Measurements from ENCODE around the gene DMAP1. TPM values are rescaled to one million over a fixed set of nuclear protein-coding genes. Genes with fewer than 3 reads are reported as not detected.

DMAP1 gene
- polyA plus RNA-seq, 3 donors = 18.9 to 51.4 (median 21.3) TPM

DNA sequence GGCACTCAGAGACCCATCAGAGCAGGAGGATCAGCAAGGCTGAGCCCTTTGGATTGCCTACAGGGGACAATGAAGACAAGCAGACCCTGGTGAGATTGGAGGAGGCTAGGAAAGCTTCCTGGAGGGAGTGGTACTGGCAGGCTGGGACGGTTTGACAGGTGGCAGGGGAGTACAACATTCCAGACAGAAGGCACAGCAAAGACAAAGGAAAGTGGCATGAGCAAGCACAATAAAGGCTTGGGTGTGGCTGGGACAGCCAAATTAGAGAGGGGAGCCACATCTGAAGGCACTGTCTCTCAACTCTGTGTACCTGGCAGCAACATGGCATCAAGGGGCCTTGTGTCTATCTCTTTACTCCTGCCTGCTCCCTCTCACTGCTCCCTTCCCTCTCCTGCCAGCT is 38.2 kb downstream of the DMAP1 start:
- Histone ChIP-seq H3K9ac (ENCODE audit: insufficient read depth, low read length, poor library complexity, severe bottlenecking) (no peak overlapping the region), H3K36me3 (replicated peaks in 1 of 2; ENCODE audit: control insufficient read depth in 1 of 2, insufficient read depth in 2 of 2, low read length in 2 of 2) (peaks cover 4% of the 10 kb centered on the region in 2 donors), H2AFZ (ENCODE audit: insufficient read depth, low read depth, low read length, poor library complexity, severe bottlenecking) (no peak overlapping the region), H3K79me2 (ENCODE audit: insufficient read depth, low read length) (no peaks in the 10 kb centered on the region), H3K27me3 (ENCODE audit: control insufficient read depth in 2 of 2, insufficient read depth in 2 of 2, low read length in 2 of 2) (no peaks in the 10 kb centered on the region), H4K20me1 (ENCODE audit: insufficient read depth, low read length) (no peaks in the 10 kb centered on the region), H3K4me3 (replicated peaks in 1 of 3; ENCODE audit: low read depth in 2 of 3, low read length in 3 of 3) (no peak overlapping the region), H3K27ac (ENCODE audit: low read depth in 1 of 2, low read length in 2 of 2) (no peak overlapping the region), H3K4me1 (ENCODE audit: control insufficient read depth in 1 of 2, insufficient read depth in 2 of 2, low read length in 2 of 2) (no peaks in the 10 kb centered on the region), H3K9me3 (replicated peaks in 1 of 2; ENCODE audit: control insufficient read depth in 1 of 2, insufficient read depth in 1 of 2, low read length in 2 of 2) (no peaks in the 10 kb centered on the region), H3K4me2 (replicated peaks; ENCODE audit: extremely low read depth, low read length, poor library complexity, severe bottlenecking) (no peak overlapping the region)
- 100% methylated on average over 1 of the region's 1 CpG for WGBS (ENCODE audit: insufficient coverage)
- no peaks in the 10 kb centered on the region for H3K4me1 Mint-ChIP-seq
- peaks cover 5 to 20% of the 10 kb centered on the region in 2 donors for H3K36me3 Mint-ChIP-seq
- intact Hi-C loops (cut with micrococcal nuclease) = no loop called here
- DNase-seq = no peak
- TF ChIP-seq, protein P1, sequence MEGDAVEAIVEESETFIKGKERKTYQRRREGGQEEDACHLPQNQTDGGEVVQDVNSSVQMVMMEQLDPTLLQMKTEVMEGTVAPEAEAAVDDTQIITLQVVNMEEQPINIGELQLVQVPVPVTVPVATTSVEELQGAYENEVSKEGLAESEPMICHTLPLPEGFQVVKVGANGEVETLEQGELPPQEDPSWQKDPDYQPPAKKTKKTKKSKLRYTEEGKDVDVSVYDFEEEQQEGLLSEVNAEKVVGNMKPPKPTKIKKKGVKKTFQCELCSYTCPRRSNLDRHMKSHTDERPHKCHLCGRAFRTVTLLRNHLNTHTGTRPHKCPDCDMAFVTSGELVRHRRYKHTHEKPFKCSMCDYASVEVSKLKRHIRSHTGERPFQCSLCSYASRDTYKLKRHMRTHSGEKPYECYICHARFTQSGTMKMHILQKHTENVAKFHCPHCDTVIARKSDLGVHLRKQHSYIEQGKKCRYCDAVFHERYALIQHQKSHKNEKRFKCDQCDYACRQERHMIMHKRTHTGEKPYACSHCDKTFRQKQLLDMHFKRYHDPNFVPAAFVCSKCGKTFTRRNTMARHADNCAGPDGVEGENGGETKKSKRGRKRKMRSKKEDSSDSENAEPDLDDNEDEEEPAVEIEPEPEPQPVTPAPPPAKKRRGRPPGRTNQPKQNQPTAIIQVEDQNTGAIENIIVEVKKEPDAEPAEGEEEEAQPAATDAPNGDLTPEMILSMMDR (IDR thresholded peaks at IDR 0.05) = no peak
- H3K27me3 Mint-ChIP-seq (ENCODE audit: low read depth in 3 of 3) = peaks cover 0 to 1% (median 0%) of the 10 kb centered on the region in 3 donors
- no peaks in the 10 kb centered on the region for H3K9me3 Mint-ChIP-seq
- no peak overlapping the region for H3K4me3 Mint-ChIP-seq
- H3K27ac Mint-ChIP-seq = peak overlapping the region in 2 of 7 donors; percentile 3 to 34

DNA sequence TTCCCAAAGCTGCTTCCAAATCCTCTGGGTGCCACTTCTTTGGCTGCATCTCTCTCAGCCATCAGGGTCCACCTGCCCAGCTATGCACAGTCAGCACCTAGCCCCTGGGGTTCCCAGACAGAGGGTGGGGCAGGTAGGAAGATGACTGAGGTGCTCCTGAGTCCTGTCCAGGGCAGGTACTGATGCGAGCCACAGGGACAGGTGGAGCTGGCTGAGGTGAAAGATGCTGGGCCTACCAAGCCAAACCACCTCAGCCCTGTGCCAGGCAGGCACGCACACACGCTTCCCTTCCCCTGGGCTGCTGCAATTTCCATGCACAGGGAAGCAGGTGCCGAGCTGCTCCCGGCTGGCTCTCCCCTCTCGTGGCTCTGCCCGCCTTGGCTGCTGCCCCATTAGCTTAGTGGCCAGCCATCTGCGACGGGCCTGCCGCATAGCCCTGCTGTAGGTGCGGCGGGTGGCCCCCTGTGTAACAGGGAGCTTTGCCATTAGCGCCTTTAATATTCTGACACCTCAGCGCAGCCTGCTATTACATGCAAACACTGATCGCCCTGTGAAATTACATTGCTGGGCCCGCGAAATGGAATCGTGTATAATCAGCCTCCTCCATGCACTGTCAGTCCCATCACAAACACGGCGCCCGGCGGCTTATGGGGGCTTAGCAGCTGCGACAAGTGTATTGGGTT is 38.9 kb downstream of the DMAP1 start:
- H3K27ac Mint-ChIP-seq = no peak overlapping the region
- no peak for DNase-seq
- H3K27me3 Mint-ChIP-seq (ENCODE audit: low read depth in 3 of 3) = peaks cover 0 to 1% (median 0%) of the 10 kb centered on the region in 3 donors
- Histone ChIP-seq H3K27me3 (ENCODE audit: control insufficient read depth in 2 of 2, insufficient read depth in 2 of 2, low read length in 2 of 2) (no peaks in the 10 kb centered on the region), H3K79me2 (ENCODE audit: insufficient read depth, low read length) (no peaks in the 10 kb centered on the region), H3K36me3 (replicated peaks in 1 of 2; ENCODE audit: control insufficient read depth in 1 of 2, insufficient read depth in 2 of 2, low read length in 2 of 2) (peaks cover 4 to 11% of the 10 kb centered on the region in 2 donors), H2AFZ (ENCODE audit: insufficient read depth, low read depth, low read length, poor library complexity, severe bottlenecking) (no peak overlapping the region), H3K4me2 (replicated peaks; ENCODE audit: extremely low read depth, low read length, poor library complexity, severe bottlenecking) (no peak overlapping the region), H4K20me1 (ENCODE audit: insufficient read depth, low read length) (no peaks in the 10 kb centered on the region), H3K9ac (ENCODE audit: insufficient read depth, low read length, poor library complexity, severe bottlenecking) (no peak overlapping the region), H3K27ac (ENCODE audit: low read depth in 1 of 2, low read length in 2 of 2) (no peak overlapping the region), H3K9me3 (replicated peaks in 1 of 2; ENCODE audit: control insufficient read depth in 1 of 2, insufficient read depth in 1 of 2, low read length in 2 of 2) (no peaks in the 10 kb centered on the region), H3K4me1 (ENCODE audit: control insufficient read depth in 1 of 2, insufficient read depth in 2 of 2, low read length in 2 of 2) (no peaks in the 10 kb centered on the region), H3K4me3 (replicated peaks in 1 of 3; ENCODE audit: low read depth in 2 of 3, low read length in 3 of 3) (no peak overlapping the region)
- WGBS (ENCODE audit: insufficient coverage) = 98% methylated on average over 15 of the region's 23 CpGs
- H3K4me1 Mint-ChIP-seq = no peaks in the 10 kb centered on the region
- peaks cover 5 to 26% of the 10 kb centered on the region in 2 donors for H3K36me3 Mint-ChIP-seq
- TF ChIP-seq, protein P1 (IDR thresholded peaks at IDR 0.05) = no peak
- no peak overlapping the region for H3K4me3 Mint-ChIP-seq
- intact Hi-C loops (cut with micrococcal nuclease) = no loop called here
- H3K9me3 Mint-ChIP-seq = no peaks in the 10 kb centered on the region

Data from CD14-positive monocyte (primary cell).